ENCODE measurements around the gene SNTA1. TPM values are rescaled to one million over a fixed set of nuclear protein-coding genes. Genes with fewer than 3 reads are reported as not detected.

SNTA1 gene
- total and polyA plus RNA-seq, 2 experiments from 2014 or later, result 3.8 to 9.3 TPM

GRCh38 chr20:33386673-33387072 lies 56.9 kb downstream of the SNTA1 start:
- DNase-seq (ENCODE audit: low spot score), result no peak
- Mint-ChIP-seq H3K36me3 (ENCODE audit: low read depth) (peaks cover 72% of the 10 kb centered on the region), H3K9me3 (peaks cover 8% of the 10 kb centered on the region; the same call in 2 of the 3 replicates), H3K4me1 (no peaks in the 10 kb centered on the region), H3K27ac (no peak overlapping the region), H3K4me3 (no peak overlapping the region), H3K27me3 (ENCODE audit: insufficient read depth, low read depth, poor library complexity) (no peaks in the 10 kb centered on the region)
- Histone ChIP-seq H3K9me2 (ENCODE audit: insufficient read depth) (no peaks in the 10 kb centered on the region), H3K4me2 (no peak overlapping the region), H2AFZ (no peak overlapping the region), H3K27ac (ENCODE audit: low read depth) (no peak overlapping the region), H3K4me3 (no peak overlapping the region), H3F3A (replicated peaks; ENCODE audit: low read depth) (no peaks in the 10 kb centered on the region), H4K20me1 (replicated peaks; ENCODE audit: insufficient read depth) (0 out of 2 replicates have a peak, but pooled peaks cover 4% of the 10 kb centered on the region), H3K27me3 (ENCODE audit: insufficient read depth) (no peaks in the 10 kb centered on the region), H3K4me1 (ENCODE audit: insufficient read depth) (no peaks in the 10 kb centered on the region), H3K79me2 (replicated peaks; ENCODE audit: insufficient read depth) (no peaks in the 10 kb centered on the region), H3K36me3 (ENCODE audit: insufficient read depth) (peaks cover 43% of the 10 kb centered on the region)
- no peak for TF ChIP-seq ZNF462 (CRISPR knock-in tag; IDR thresholded peaks at IDR 0.05)
- no peak for TF ChIP-seq CREB1 (CRISPR knock-in tag; IDR thresholded peaks at IDR 0.05; ENCODE audit: low read depth)
- no peak for TF ChIP-seq ETS1 (IDR thresholded peaks at IDR 0.05)
- TF ChIP-seq JUNB (IDR thresholded peaks at IDR 0.05; ENCODE audit: unreplicated experiment), result no peak
- TF ChIP-seq ZNF114 (CRISPR knock-in tag; IDR thresholded peaks at IDR 0.05), result no peak
- no peak for TF ChIP-seq POLR2AphosphoS5 (IDR thresholded peaks at IDR 0.05; ENCODE audit: low read depth)
- no peak for TF ChIP-seq NANOG (IDR thresholded peaks at IDR 0.05; ENCODE audit: borderline replicate concordance)
- no peak for TF ChIP-seq EZH2 (IDR thresholded peaks at IDR 0.05; ENCODE audit: low read depth, unreplicated experiment)
- TF ChIP-seq CTCF (conservative IDR thresholded peaks at IDR 0.05; ENCODE audit: low read depth in 2 of 2), result no peak
- no peak for TF ChIP-seq ZNF331 (CRISPR knock-in tag; IDR thresholded peaks at IDR 0.05; ENCODE audit: low read depth)
- TF ChIP-seq REST (IDR thresholded peaks at IDR 0.05; ENCODE audit: unreplicated experiment), result no peak
- no peak for TF ChIP-seq EZH2phosphoT487 (IDR thresholded peaks at IDR 0.05; ENCODE audit: unreplicated experiment)
- TF ChIP-seq STAT1 (IDR thresholded peaks at IDR 0.05; ENCODE audit: unreplicated experiment), result no peak
- no peak for ATAC-seq

Data from GM23338 (cell line).